Skeletal muscle tissue (tissue), 1 donor: ENCODE results near the gene IL16. TPM values are rescaled to one million over a fixed set of nuclear protein-coding genes. Genes with fewer than 3 reads are reported as not detected.

Experiments
- total RNA-seq: library from RNA; depleted of rRNA; stranded (reverse); fragments of >200 nt; gene quantifications from one replicate; pipeline ENCODE4 v1.2.3, GENCODE V29; 2014

The IL16 gene
- total RNA-seq, 1 donor from 2014 or later = 4.7 TPM

Other genes with a start within 250 kb of the IL16 start
- 17.2 TPM for gene MESD, start 207.1 kb upstream of the IL16 start, total RNA-seq
- 5.7 TPM for gene TLNRD1, start 196.0 kb upstream of the IL16 start, total RNA-seq
- 5.7 TPM for gene CFAP161, start 62.6 kb upstream of the IL16 start, total RNA-seq
- 2.1 TPM for gene STARD5, start 127.3 kb downstream of the IL16 start, total RNA-seq
- not detected for gene TMC3, start 177.3 kb downstream of the IL16 start, total RNA-seq